WTC11 (cell line): ENCODE data around the gene TM4SF18. TPM values are rescaled to one million over a fixed set of nuclear protein-coding genes. Genes with fewer than 3 reads are reported as not detected.

Experiments used
- ATAC-seq: fragments of 200-7000 bp; cut with Tn5 transposase; 2 replicates; pipeline ENCODE4 v1.10.0; 2021; ENCODE audit warnings: mild to moderate bottlenecking, moderate library complexity
- CTCF ChIA-PET: fragments of 300-600 bp; sonication (Branson Sonifier 250); formaldehyde crosslinking; loops from one replicate; lab custom pipeline; 2021; ENCODE audit warnings: antibody characterized with exemption; lab: Charles Lee
- POLR2A ChIA-PET: fragments of 350-600 bp; sonication (Branson Sonifier 250); formaldehyde crosslinking; loops from one replicate; lab custom pipeline; 2021; ENCODE audit warnings: antibody characterized with exemption; lab: Charles Lee
- DNase-seq: peaks from one replicate; pipeline ENCODE4 v3.0.0; 2021; ENCODE audit warnings: low spot score
- H3K27ac Mint-ChIP-seq: 2 replicates; pipeline ENCODE4 v1.8.0; 2021; ENCODE audit warnings: mixed read lengths
- H3K27me3 Mint-ChIP-seq: 2 replicates; pipeline ENCODE4 v1.8.0; 2021; ENCODE audit warnings: low read depth, mild to moderate bottlenecking, moderate library complexity, mixed read lengths
- H3K36me3 Mint-ChIP-seq: 2 replicates; pipeline ENCODE4 v1.8.0; 2021; ENCODE audit warnings: mixed read lengths
- H3K4me1 Mint-ChIP-seq: 2 replicates; pipeline ENCODE4 v1.8.0; 2022; ENCODE audit warnings: mixed read lengths
- H3K4me3 Mint-ChIP-seq: 2 replicates; pipeline ENCODE4 v1.8.0; 2021; ENCODE audit warnings: mild to moderate bottlenecking, moderate library complexity, mixed read lengths
- H3K9me3 Mint-ChIP-seq: 2 replicates; pipeline ENCODE4 v1.8.0; 2021; ENCODE audit warnings: mixed read lengths
- ATF2 ChIP-seq: sonication (generic); formaldehyde crosslinking; IDR thresholded peaks from 2 replicates; pipeline ENCODE4 v1.8.1; 2022; ENCODE audit warnings: low read depth, missing genetic modification reagents, borderline replicate concordance
- ATF3 ChIP-seq: sonication (generic); formaldehyde crosslinking; conservative IDR thresholded peaks from 2 replicates; pipeline ENCODE4 v1.8.1; 2022; ENCODE audit warnings: mild to moderate bottlenecking, missing genetic modification reagents
- CDX4 ChIP-seq: fragments of 250-450 bp; sonication (Bioruptor Pico); IDR thresholded peaks from 2 replicates; pipeline ENCODE4 v1.9.0; 2021; ENCODE audit warnings: moderate library complexity, mild to moderate bottlenecking, inconsistent platforms, borderline replicate concordance
- E2F4 ChIP-seq: sonication (generic); formaldehyde crosslinking; IDR thresholded peaks from 2 replicates; pipeline ENCODE4 v1.8.1; 2022; ENCODE audit warnings: low read depth, mild to moderate bottlenecking, moderate library complexity, missing genetic modification reagents, borderline replicate concordance
- ETV6 ChIP-seq: sonication (generic); formaldehyde crosslinking; IDR thresholded peaks from 2 replicates; pipeline ENCODE4 v1.8.1; 2022; ENCODE audit warnings: mild to moderate bottlenecking, missing genetic modification reagents
- FOXK1 ChIP-seq: sonication (generic); formaldehyde crosslinking; IDR thresholded peaks from 2 replicates; pipeline ENCODE4 v1.8.0; 2022; ENCODE audit warnings: mild to moderate bottlenecking, moderate library complexity, missing genetic modification reagents
- GABPB1 ChIP-seq: sonication (generic); formaldehyde crosslinking; IDR thresholded peaks from 2 replicates; pipeline ENCODE4 v1.8.1; 2023; ENCODE audit warnings: mild to moderate bottlenecking, missing genetic modification reagents
- MYBL2 ChIP-seq: sonication (generic); formaldehyde crosslinking; IDR thresholded peaks from 2 replicates; pipeline ENCODE4 v1.8.1; 2023; ENCODE audit warnings: mild to moderate bottlenecking, moderate library complexity, missing genetic modification reagents
- NFE2L1 ChIP-seq: sonication (generic); formaldehyde crosslinking; IDR thresholded peaks from 2 replicates; pipeline ENCODE4 v1.8.1; 2023; ENCODE audit warnings: missing genetic modification reagents
- NFYB ChIP-seq: sonication (generic); formaldehyde crosslinking; conservative IDR thresholded peaks from 2 replicates; pipeline ENCODE4 v1.8.0; 2022; ENCODE audit warnings: low read depth, missing genetic modification reagents
- NR1H2 ChIP-seq: sonication (generic); formaldehyde crosslinking; IDR thresholded peaks from 2 replicates; pipeline ENCODE4 v1.9.0; 2021; ENCODE audit warnings: mild to moderate bottlenecking, moderate library complexity, missing genetic modification reagents
- RORB ChIP-seq: fragments of 250-450 bp; sonication (Bioruptor Pico); IDR thresholded peaks from 2 replicates; pipeline ENCODE4 v1.9.0; 2021; ENCODE audit warnings: mild to moderate bottlenecking
- SMAD3 ChIP-seq: sonication (generic); formaldehyde crosslinking; IDR thresholded peaks from 2 replicates; pipeline ENCODE4 v1.8.0; 2022; ENCODE audit warnings: missing genetic modification reagents, mild to moderate bottlenecking, borderline replicate concordance
- TP53 ChIP-seq: sonication (generic); formaldehyde crosslinking; IDR thresholded peaks from 2 replicates; pipeline ENCODE4 v1.8.1; 2023; ENCODE audit warnings: mild to moderate bottlenecking, missing genetic modification reagents
- USF1 ChIP-seq: sonication (generic); formaldehyde crosslinking; IDR thresholded peaks from 2 replicates; pipeline ENCODE4 v1.8.0; 2022; ENCODE audit warnings: mild to moderate bottlenecking, missing genetic modification reagents
- ZBTB43 ChIP-seq: sonication (generic); formaldehyde crosslinking; IDR thresholded peaks from 2 replicates; pipeline ENCODE4 v1.8.1; 2023; ENCODE audit warnings: mild to moderate bottlenecking, missing genetic modification reagents
- ZMAT4 ChIP-seq: fragments of 250-450 bp; sonication (Bioruptor Pico); IDR thresholded peaks from 2 replicates; pipeline ENCODE4 v1.9.0; 2021; ENCODE audit warnings: mild to moderate bottlenecking
- ZNF121 ChIP-seq: sonication (generic); formaldehyde crosslinking; IDR thresholded peaks from 2 replicates; pipeline ENCODE4 v1.8.0; 2023; ENCODE audit warnings: missing genetic modification reagents
- ZNF396 ChIP-seq: fragments of 250-450 bp; sonication (Bioruptor Pico); IDR thresholded peaks from 2 replicates; pipeline ENCODE4 v1.8.0; 2021; ENCODE audit warnings: mild to moderate bottlenecking, moderate library complexity, borderline replicate concordance
- ZNF423 ChIP-seq: fragments of 250-450 bp; sonication (Bioruptor Pico); IDR thresholded peaks from 2 replicates; pipeline ENCODE4 v2.1.2; 2022; ENCODE audit warnings: mild to moderate bottlenecking, moderate library complexity
- total RNA-seq: library from RNA; stranded (reverse); gene quantifications from 3 replicates; pipeline ENCODE4 v1.2.3, GENCODE V29; 2021

The TM4SF18 gene
- total RNA-seq, 1 experiment from 2014 or later: 2.2 TPM

GRCh38 chr3:149369991-149370866, 36.8 kb upstream of the TM4SF18 start:
- no peaks in the 10 kb centered on the region for H3K27me3 Mint-ChIP-seq
- ATAC-seq: peak; percentile 87
- DNase-seq: no peak
- H3K27ac Mint-ChIP-seq: peak overlapping the region; percentile 91
- H3K4me1 Mint-ChIP-seq: peaks cover 54% of the 10 kb centered on the region
- H3K36me3 Mint-ChIP-seq: no peaks in the 10 kb centered on the region
- no peak overlapping the region for H3K4me3 Mint-ChIP-seq
- CTCF ChIA-PET: interaction anchor here (0.8 to 1.7 kb wide), 4 partner anchors 18 to 414 kb away, joined by 3 to 6 read pairs (median 4); no protein-coding TSS in a partner anchor
- H3K9me3 Mint-ChIP-seq: no peaks in the 10 kb centered on the region
- peak; percentile 84; the same call in 1 of the 2 replicates for TF ChIP-seq NFE2L1 (CRISPR knock-in tag)
- no peak for TF ChIP-seq SMAD3 (CRISPR knock-in tag)
- TF ChIP-seq NR1H2 (CRISPR knock-in tag): no peak
- TF ChIP-seq, all 79 proteins: peak for 1
- POLR2A ChIA-PET: no interaction called here

- no peaks in the 10 kb centered on the region for H3K36me3 Mint-ChIP-seq
- ATAC-seq (no peak), DNase-seq (no peak)
- H3K4me1 Mint-ChIP-seq: peaks cover 54% of the 10 kb centered on the region
- no peaks in the 10 kb centered on the region for H3K27me3 Mint-ChIP-seq
- CTCF ChIA-PET: interaction anchor here (0.9 to 1.0 kb wide), 2 partner anchors 16 to 102 kb away, joined by 3 read pairs; no protein-coding TSS in a partner anchor
- no peak overlapping the region for H3K4me3 Mint-ChIP-seq
- POLR2A ChIA-PET: no interaction called here
- TF ChIP-seq GABPB1 (CRISPR knock-in tag): 0 out of 2 replicates have a peak, but pooled peaks have one; percentile 16
- TF ChIP-seq USF1 (CRISPR knock-in tag): no peak
- no peaks in the 10 kb centered on the region for H3K9me3 Mint-ChIP-seq
- peak overlapping the region; percentile 57 for H3K27ac Mint-ChIP-seq
Observed at GRCh38 chr3:149368674-149369497, 35.5 kb upstream of the TM4SF18 start.

- DNase-seq (no peak), ATAC-seq (no peak; the same call in 1 of the 2 replicates)
- Mint-ChIP-seq H3K4me3 (no peak overlapping the region), H3K27ac (peak overlapping the region; percentile 57; the same call in 1 of the 2 replicates), H3K36me3 (no peaks in the 10 kb centered on the region), H3K4me1 (peaks cover 50% of the 10 kb centered on the region), H3K27me3 (no peaks in the 10 kb centered on the region), H3K9me3 (no peaks in the 10 kb centered on the region)
- TF ChIP-seq NFYB (CRISPR knock-in tag) (no peak), E2F4 (CRISPR knock-in tag) (no peak), ZNF121 (no peak), ETV6 (no peak), NR1H2 (CRISPR knock-in tag) (no peak), TP53 (no peak), ZNF423 (no peak), ZMAT4 (CRISPR knock-in tag) (no peak), CDX4 (CRISPR knock-in tag) (no peak), ATF2 (CRISPR knock-in tag) (no peak), ATF3 (CRISPR knock-in tag) (no peak), ZNF396 (CRISPR knock-in tag) (no peak), RORB (no peak), ZBTB43 (no peak), SMAD3 (CRISPR knock-in tag) (no peak), FOXK1 (CRISPR knock-in tag) (no peak), MYBL2 (CRISPR knock-in tag) (no peak)
- CTCF ChIA-PET: interaction anchor here (0.9 to 1.0 kb wide), 2 partner anchors 16 to 102 kb away, joined by 3 read pairs; no protein-coding TSS in a partner anchor
- POLR2A ChIA-PET: no interaction called here
Observed at GRCh38 chr3:149368201-149368673, 34.8 kb upstream of the TM4SF18 start.
